ENCODE data around the gene OR1N1.
"Not testable (repeated sequence)": the region's sequence is repeated elsewhere in the genome, so short reads cannot be mapped to it uniquely, and the experiment has no call there.

Gene OR1N1, protein sequence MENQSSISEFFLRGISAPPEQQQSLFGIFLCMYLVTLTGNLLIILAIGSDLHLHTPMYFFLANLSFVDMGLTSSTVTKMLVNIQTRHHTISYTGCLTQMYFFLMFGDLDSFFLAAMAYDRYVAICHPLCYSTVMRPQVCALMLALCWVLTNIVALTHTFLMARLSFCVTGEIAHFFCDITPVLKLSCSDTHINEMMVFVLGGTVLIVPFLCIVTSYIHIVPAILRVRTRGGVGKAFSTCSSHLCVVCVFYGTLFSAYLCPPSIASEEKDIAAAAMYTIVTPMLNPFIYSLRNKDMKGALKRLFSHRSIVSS

GRCh38 chr9:122527193-122527592, at the start of gene OR1N1:
TSS of gene OR1N1 (minus strand) at chr9:122527293. CDS start at chr9:122527293, 0 bp downstream.
- no peak for DNase-seq

- DNase-seq, result no peak
Measured at GRCh38 chr9:122572456-122572855, 45.4 kb upstream of the OR1N1 start.

DNA sequence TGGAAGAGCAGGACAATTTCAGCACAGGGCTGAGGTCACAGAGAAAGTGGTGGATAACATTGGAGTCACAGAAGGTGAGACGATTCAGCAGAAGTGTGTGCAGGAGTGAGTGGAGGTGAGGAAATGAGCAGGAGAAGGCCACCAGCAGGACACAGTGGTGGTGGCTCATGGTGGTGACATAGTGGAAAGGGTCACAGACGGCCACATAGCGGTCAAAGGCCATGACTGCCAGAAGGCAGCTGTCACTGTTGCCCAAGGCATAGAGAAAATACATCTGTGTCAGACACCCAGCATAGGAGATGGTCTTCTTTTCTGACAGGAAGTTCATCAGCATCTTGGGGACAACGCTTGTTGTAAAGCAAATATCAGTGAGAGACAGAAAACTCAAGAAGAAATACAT, 40.8 kb upstream of the OR1N1 start:
- no peak for DNase-seq

DNA sequence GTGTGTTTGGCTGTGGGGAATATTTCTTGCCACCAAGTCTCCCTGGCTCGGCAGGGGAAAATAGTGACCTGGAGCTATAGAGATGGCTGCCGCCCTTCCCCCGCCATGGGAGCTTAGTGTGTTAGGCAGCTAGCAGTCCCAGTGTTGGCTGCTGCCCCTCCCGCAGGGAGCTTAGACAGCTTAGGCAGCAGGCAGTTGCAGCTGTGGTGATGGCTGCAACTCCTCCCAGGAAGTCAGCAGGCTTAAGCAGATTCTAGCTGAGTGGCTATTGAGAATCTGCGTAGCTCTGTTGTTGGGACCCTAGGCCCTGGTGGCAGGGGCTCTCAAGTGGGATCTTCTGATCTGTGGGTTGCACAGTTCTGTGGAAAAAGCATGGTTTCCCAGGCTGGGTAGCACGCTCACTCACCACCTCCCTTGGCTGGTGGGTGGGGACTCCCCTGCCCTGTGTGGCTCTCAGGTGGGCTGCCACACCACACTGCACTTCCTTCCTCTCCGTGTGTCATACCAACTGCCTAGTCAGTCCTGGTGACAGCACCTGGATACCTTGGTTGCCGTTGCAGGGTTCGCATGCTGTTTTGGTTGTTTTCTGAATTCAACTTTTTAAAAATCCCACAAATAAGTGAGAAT, 35.2 kb upstream of the OR1N1 start:
- DNase-seq, result no peak

GRCh38 chr9:122561446-122561845, 34.4 kb upstream of the OR1N1 start:
- no peak for DNase-seq

DNA sequence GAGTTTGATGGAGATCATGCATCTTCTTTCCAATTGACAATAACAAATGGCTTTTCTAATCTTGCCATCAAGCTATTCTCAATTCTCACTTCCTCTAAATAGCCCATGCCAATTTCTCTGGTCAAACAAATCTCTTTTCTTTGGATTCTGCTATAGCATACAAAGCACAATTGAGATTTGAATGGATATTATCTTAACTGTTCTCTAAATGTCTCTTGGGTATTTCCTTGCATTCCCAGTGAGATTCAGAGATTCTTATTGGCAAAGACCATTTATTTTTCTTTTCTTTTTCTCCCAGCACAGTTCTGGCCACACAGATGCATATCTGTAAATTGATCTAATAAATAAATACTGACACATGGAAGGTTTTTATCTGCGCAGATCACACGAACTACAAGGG, 25.7 kb upstream of the OR1N1 start, which contains the start of gene OR1N2:
TSS of gene OR1N2 (plus strand) at position 301 of the 400 bp plus-strand sequence. CDS start 100 bp downstream, outside the sequence.
- DNase-seq, result no peak

GRCh38 chr9:122551371-122551770, 24.3 kb upstream of the OR1N1 start:
- no peak for DNase-seq

DNA sequence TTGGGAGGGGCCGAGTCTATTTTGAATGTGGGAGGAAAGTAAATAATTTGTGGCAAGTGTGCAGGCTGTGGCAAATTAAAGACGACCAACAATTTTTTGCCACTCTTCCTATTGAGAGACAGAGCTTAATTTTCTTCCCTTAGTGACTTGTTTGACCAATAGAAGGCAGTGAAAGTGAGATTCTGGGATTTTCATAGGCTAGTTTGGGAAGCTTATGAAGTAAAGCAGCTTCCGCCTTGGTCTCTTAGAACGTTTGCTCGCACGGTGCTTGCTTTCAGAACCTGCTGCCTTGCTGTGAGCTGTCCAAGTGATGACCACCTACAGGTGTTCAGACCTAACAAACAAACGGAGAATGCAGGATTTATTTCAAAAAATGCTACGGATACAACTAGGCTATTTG, 19.1 kb upstream of the OR1N1 start:
- DNase-seq, result no peak

DNA sequence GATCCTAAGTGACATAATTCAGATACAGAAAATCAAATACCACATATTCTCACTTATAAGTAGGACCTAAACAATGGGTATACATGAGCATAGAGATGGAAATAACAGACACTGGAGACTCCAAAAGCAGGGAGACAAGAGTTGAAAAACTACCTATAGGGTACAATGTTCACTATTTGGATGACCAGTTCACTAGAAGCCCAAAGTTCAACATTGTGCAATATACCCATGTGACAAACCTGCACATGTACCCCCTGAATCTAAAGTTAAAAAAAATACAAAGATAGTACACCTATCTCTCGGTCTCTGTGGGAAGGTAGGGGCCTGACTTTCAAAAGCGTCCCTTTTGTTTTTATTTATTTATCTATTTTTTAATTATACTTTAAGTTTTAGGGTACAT, 11.7 kb upstream of the OR1N1 start:
- DNase-seq, result no peak

- DNase-seq, result not testable (repeated sequence)
Measured at GRCh38 chr9:122537066-122537465, 10.0 kb upstream of the OR1N1 start.

DNA sequence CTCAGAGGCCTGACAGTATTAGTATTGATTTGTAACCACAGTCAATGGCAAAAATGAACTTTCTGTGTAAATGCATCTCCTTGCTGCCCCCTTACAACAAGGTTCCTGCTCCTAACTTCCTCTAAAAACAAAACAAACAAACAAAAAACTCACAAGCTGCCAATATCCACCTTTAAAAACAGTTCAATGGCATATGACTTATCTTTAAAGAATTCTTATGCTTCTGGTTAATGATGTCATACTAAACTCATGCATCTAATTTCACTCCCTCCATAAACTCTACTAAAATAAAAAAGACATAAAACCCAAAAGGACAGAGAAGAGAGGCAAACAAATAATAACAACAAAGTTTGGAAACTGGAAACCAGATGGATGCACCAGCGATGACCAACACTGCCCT, 9.0 kb upstream of the OR1N1 start:
- DNase-seq, result no peak

DNA sequence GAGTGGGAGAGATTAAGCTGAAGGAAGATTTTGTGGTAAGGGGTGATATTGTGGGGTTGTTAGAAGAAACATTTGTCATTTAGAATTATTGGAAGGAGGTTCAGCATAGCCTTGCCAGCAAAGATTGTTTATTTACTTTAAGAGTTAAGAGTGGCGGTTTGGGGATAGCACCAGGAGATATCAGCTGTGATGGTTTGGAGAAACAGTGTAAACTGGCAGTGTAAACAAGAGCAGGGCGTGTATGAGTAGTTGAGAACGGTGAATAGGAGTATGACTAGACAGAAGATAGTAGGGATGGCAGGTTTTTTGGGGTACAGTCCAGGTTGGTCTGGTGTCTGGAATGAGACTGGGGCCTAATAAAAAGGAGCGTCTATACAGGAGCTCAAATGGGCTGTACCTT, 4.1 kb upstream of the OR1N1 start:
- DNase-seq, result not testable (repeated sequence)

- no peak for DNase-seq
Measured at GRCh38 chr9:122526602-122527001, 491 bp downstream of the OR1N1 start.

DNA sequence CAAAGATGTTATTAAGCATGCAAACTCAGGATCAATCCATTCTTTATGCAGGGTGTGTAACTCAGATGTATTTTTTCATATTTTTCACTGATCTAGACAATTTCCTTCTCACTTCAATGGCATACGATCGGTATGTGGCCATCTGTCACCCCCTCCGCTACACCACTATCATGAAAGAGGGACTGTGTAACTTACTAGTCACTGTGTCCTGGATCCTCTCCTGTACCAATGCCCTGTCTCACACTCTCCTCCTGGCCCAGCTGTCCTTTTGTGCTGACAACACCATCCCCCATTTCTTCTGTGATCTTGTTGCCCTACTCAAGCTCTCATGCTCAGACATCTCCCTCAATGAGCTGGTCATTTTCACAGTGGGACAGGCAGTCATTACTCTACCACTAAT, 7.7 kb downstream of the OR1N1 start:
- no peak for DNase-seq

- no peak for DNase-seq
Measured at GRCh38 chr9:122518841-122519240, 8.3 kb downstream of the OR1N1 start, which contains the start of gene OR1J4. TSS of gene OR1J4 (plus strand) at chr9:122519141. CDS start at chr9:122519141, 0 bp downstream.

GRCh38 chr9:122518226-122518625, 8.9 kb downstream of the OR1N1 start:
- DNase-seq, result no peak

GRCh38 chr9:122510502-122510901, 16.6 kb downstream of the OR1N1 start, which contains the start of gene OR1J2:
TSS of gene OR1J2 (plus strand) at chr9:122510802. CDS start at chr9:122510802, 0 bp downstream.
- DNase-seq, result no peak

GRCh38 chr9:122506964-122507363, 20.1 kb downstream of the OR1N1 start:
- no peak for DNase-seq

GRCh38 chr9:122498883-122499288, 28.2 kb downstream of the OR1N1 start:
- no peak for DNase-seq

GRCh38 chr9:122479062-122479461, 48.0 kb downstream of the OR1N1 start:
- no peak for DNase-seq

DNA sequence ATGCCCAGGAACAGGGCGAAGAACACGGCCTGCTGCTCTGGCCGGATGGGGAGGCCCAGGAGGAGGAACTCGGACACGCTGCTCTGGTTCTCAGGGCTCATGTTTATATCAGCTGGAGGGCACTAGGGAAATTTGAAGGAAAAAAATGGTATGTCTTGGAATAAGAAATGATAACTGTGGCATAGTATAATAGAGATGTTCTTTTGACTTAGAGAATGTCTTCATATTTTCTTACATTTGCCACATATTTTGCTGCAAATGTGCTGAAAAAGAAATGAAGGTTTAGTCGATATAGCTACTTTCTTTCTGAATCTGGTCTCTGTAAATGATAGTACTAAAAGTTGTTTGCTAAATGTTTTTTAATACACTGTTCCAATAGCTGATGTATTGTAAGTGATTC, 49.3 kb downstream of the OR1N1 start, which contains the start of gene OR1J1:
TSS of gene OR1J1 (minus strand) at position 101 of the 400 bp plus-strand sequence. CDS start at position 101, 0 bp downstream.
- no peak for DNase-seq

GRCh38 chr9:122477346-122477745, 49.7 kb downstream of the OR1N1 start:
- DNase-seq, result no peak

All from NCI-H510A treated with DMSO at 0.1 percent for 48 hours (cell line).